OCI-LY7 (cell line): Measurements from ENCODE around the gene JAK1. TPM values are rescaled to one million over a fixed set of nuclear protein-coding genes. Genes with fewer than 3 reads are reported as not detected.

Experiments
- BruUV-seq: library from RNA; stranded (reverse); fragments of 400-500 nt; replicated peaks from 2 replicates; lab custom pipeline; 2021; lab: Mats Ljungman, UMichigan
- CTCF ChIA-PET: fragments of 300-600 bp; sonication (Branson Sonifier 250); formaldehyde crosslinking; loops from one replicate; lab custom pipeline; 2022; ENCODE audit warnings: antibody characterized with exemption; ENCODE audit not compliant: unreplicated experiment; lab: Charles Lee
- POLR2A ChIA-PET: fragments of 300-600 bp; sonication (Branson Sonifier 250); formaldehyde crosslinking; loops from one replicate; lab custom pipeline; 2022; ENCODE audit warnings: antibody characterized with exemption; lab: Charles Lee
- DNase-seq: peaks from one replicate; pipeline ENCODE4 v3.0.0-alpha.2; 2015; ENCODE audit warnings: low spot score
- H2AFZ ChIP-seq: fragments of 200-600 bp; sonication (generic), shearing (Covaris generic); 2 replicates; pipeline ENCODE4 v1.6.1; 2014; ENCODE audit warnings: mild to moderate bottlenecking, antibody characterized with exemption, low read length, moderate library complexity
- H3K27ac ChIP-seq: fragments of 200-600 bp; sonication (generic); 2 replicates; pipeline ENCODE4 v1.5.1; 2014; ENCODE audit warnings: mixed run types, low read depth, mild to moderate bottlenecking, moderate library complexity, low read length, inconsistent platforms; ENCODE audit not compliant: poor library complexity, severe bottlenecking
- H3K36me3 ChIP-seq: fragments of 200-600 bp; sonication (generic); 2 replicates; pipeline ENCODE4 v1.6.1; 2014; ENCODE audit warnings: mild to moderate bottlenecking, antibody characterized with exemption, low read length, moderate library complexity, mixed read lengths; ENCODE audit not compliant: insufficient read depth
- H3K4me1 ChIP-seq: fragments of 200-600 bp; sonication (generic); 2 replicates; pipeline ENCODE4 v1.5.1; 2014; ENCODE audit warnings: mild to moderate bottlenecking, low read length; ENCODE audit not compliant: insufficient read depth, poor library complexity, severe bottlenecking
- H3K4me2 ChIP-seq: fragments of 200-600 bp; sonication (generic); 2 replicates; pipeline ENCODE4 v1.6.1; 2014; ENCODE audit warnings: mild to moderate bottlenecking, low read length
- H3K4me3 ChIP-seq: fragments of 200-600 bp; sonication (generic); 2 replicates; pipeline ENCODE4 v1.5.1; 2014; ENCODE audit warnings: mild to moderate bottlenecking, low read depth, low read length; ENCODE audit not compliant: poor library complexity, severe bottlenecking
- H3K79me2 ChIP-seq: fragments of 200-600 bp; sonication (generic); 2 replicates; pipeline ENCODE4 v1.6.1; 2016; ENCODE audit warnings: low read depth, mild to moderate bottlenecking, low read length, moderate library complexity, mixed read lengths; ENCODE audit not compliant: insufficient read depth
- H3K9me2 ChIP-seq: fragments of 200-600 bp; sonication (generic); 2 replicates; pipeline ENCODE4 v1.6.1; 2016; ENCODE audit warnings: mild to moderate bottlenecking, low read length, mixed read lengths; ENCODE audit not compliant: insufficient read depth
- H3K9me3 ChIP-seq: fragments of 200-600 bp; sonication (generic); 2 replicates; pipeline ENCODE4 v1.6.1; 2014; ENCODE audit warnings: mild to moderate bottlenecking, mixed run types, low read length, mixed read lengths
- H4K20me1 ChIP-seq: fragments of 200-600 bp; sonication (generic); 2 replicates; pipeline ENCODE4 v1.6.1; 2014; ENCODE audit warnings: mild to moderate bottlenecking, antibody characterized with exemption, low read length, moderate library complexity, mixed read lengths; ENCODE audit not compliant: insufficient read depth
- EZH2phosphoT487 ChIP-seq: fragments of 200-600 bp; sonication (generic); IDR thresholded peaks from 2 replicates; pipeline ENCODE4 v1.6.1; 2018; ENCODE audit warnings: low read depth, borderline replicate concordance, mild to moderate bottlenecking, mixed run types, antibody characterized with exemption, low read length, moderate library complexity, mixed read lengths
- intact Hi-C: fragments of 100-400 bp; cut with micrococcal nuclease; formaldehyde crosslinking; loops from one replicate; pipeline ENCODE4 v1.10.0; 2022; ENCODE audit not compliant: unreplicated experiment
- total RNA-seq, 2 experiments: library from RNA; depleted of rRNA in 1 of 2; stranded (reverse); fragments of >200 nt in 1 of 2; shearing (Covaris generic) in 1 of 2; gene quantifications; 2 replicates each; pipeline ENCODE4 v1.2.3, GENCODE V29; 2014 to 2022
- TF ChIP-seq, protein P1 (sequence below): fragments of 200-600 bp; sonication (generic); conservative IDR thresholded peaks from 2 replicates; pipeline ENCODE4 v1.5.1; 2014; ENCODE audit warnings: mild to moderate bottlenecking, antibody characterized with exemption, low read length, moderate library complexity, mixed read lengths

JAK1 gene
- total RNA-seq, 2 experiments from 2014 or later = 72.6 to 86.8 TPM

DNA sequence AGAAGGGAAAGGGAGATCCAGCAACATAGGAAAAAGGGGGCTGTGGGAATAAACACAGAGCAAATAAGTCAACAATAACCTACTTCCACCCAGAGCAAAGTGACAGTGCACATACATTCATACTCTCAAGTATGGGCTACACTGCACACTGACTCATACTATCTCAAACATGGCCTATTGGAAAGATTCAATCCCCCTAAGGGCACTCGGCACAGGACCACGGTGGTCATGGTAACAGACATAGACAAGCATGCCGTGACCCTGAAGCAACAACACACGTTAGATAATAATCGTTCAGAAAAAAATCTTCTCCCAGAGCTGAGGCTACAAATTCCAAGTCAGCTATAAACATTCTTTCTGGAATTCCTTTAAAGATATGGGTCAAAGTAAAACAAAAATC is 16.8 kb upstream of the JAK1 start:
- Histone ChIP-seq H3K4me1 (peaks cover 5% of the 10 kb centered on the region), H3K36me3 (no peaks in the 10 kb centered on the region), H2AFZ (no peak overlapping the region), H4K20me1 (no peaks in the 10 kb centered on the region), H3K4me3 (no peak overlapping the region), H3K27ac (no peak overlapping the region), H3K4me2 (no peak overlapping the region), H3K9me3 (no peaks in the 10 kb centered on the region), H3K9me2 (no peaks in the 10 kb centered on the region), H3K79me2 (no peaks in the 10 kb centered on the region)
- DNase-seq = no peak
- TF ChIP-seq, protein P1, sequence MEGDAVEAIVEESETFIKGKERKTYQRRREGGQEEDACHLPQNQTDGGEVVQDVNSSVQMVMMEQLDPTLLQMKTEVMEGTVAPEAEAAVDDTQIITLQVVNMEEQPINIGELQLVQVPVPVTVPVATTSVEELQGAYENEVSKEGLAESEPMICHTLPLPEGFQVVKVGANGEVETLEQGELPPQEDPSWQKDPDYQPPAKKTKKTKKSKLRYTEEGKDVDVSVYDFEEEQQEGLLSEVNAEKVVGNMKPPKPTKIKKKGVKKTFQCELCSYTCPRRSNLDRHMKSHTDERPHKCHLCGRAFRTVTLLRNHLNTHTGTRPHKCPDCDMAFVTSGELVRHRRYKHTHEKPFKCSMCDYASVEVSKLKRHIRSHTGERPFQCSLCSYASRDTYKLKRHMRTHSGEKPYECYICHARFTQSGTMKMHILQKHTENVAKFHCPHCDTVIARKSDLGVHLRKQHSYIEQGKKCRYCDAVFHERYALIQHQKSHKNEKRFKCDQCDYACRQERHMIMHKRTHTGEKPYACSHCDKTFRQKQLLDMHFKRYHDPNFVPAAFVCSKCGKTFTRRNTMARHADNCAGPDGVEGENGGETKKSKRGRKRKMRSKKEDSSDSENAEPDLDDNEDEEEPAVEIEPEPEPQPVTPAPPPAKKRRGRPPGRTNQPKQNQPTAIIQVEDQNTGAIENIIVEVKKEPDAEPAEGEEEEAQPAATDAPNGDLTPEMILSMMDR = no peak
- no peak for TF ChIP-seq EZH2phosphoT487
- BruUV-seq = no TSS peak
- CTCF ChIA-PET = no interaction called here
- POLR2A ChIA-PET = interaction anchor here (0.6 to 1.7 kb wide), 4 partner anchors 20 to 191 kb away, joined by 3 to 6 read pairs (median 3); no protein-coding TSS in a partner anchor
- intact Hi-C loops = no loop called here

DNA sequence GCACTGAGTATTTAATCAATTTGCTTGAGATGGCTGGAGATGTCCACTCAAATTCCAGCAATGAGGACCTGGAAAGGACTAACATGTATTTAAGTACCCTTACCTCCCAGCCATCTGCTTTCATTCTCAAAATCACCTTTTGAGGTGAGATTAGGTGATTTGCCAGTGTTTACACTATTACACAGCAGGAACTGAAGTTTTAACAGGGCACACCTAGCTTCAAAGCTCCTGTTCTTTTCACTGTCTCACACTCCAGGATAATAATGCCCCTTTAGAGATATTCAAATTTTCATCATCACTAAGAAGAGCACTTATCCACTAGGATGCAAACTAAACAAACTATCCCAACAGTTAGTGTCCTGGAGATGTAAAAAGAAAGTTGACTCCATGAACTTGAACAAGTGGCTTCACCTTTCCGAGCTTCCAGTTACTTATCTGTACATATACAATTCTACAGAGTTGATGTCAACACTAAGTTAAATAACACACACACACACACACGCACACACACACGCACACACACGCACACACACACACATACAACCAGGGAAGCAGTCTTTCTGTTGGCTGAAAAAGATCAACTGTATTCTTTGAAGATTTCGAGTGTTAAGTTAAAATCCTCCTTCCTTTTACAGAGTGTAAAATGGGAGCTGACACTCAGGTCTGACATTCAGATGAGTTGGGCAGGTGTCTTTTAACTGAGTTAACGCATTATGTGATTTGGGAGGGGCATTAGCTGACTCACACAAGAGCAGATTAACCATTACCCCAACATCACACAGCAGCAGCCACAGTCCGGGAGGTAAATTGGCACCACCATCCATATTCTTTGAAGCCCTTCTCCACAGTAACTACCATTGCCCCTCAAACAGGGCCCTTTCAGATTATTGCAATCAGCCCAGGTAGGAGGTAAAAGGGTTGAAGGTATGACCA is 15.5 kb upstream of the JAK1 start:
- H3K4me2 ChIP-seq = no peak overlapping the region
- POLR2A ChIA-PET = interaction anchor here (0.6 to 1.5 kb wide), 2 partner anchors 9 to 114 kb away, joined by 3 to 4 read pairs; no protein-coding TSS in a partner anchor

More for the DNA sequence above, 15.5 kb upstream of the JAK1 start:
- no peaks in the 10 kb centered on the region for H3K4me1 ChIP-seq
- CTCF ChIA-PET = interaction anchor here (0.6 kb wide), 1 partner anchor 30 kb away, joined by 3 read pairs; no protein-coding TSS in a partner anchor
- no peak overlapping the region for H2AFZ ChIP-seq
- H3K79me2 ChIP-seq = no peaks in the 10 kb centered on the region
- TF ChIP-seq, protein P1 = no peak
- TF ChIP-seq EZH2phosphoT487 = no peak
- no peaks in the 10 kb centered on the region for H3K9me2 ChIP-seq
- no TSS peak for BruUV-seq
- intact Hi-C loops = loop anchor here (1.0 kb wide), 1 partner anchor 30 kb away; no protein-coding TSS in a partner anchor
- DNase-seq = no peak
- H4K20me1 ChIP-seq = no peaks in the 10 kb centered on the region
- H3K36me3 ChIP-seq = no peaks in the 10 kb centered on the region
- H3K9me3 ChIP-seq = no peaks in the 10 kb centered on the region
- no peak overlapping the region for H3K4me3 ChIP-seq
- H3K27ac ChIP-seq = no peak overlapping the region
